Neural cell (in vitro differentiated cells): ENCODE data around the gene ACACA. TPM values are rescaled to one million over a fixed set of nuclear protein-coding genes. Genes with fewer than 3 reads are reported as not detected.

Source experiments
- H2AFZ ChIP-seq: fragments of 200-600, 300-800 bp; sonication (generic), shearing (Covaris generic); 2 replicates; pipeline ENCODE4 v1.6.0; 2014; ENCODE audit warnings: low read depth, mild to moderate bottlenecking, antibody characterized with exemption, low read length, moderate library complexity
- H3F3A ChIP-seq: fragments of 200-600 bp; shearing (Covaris generic); 2 replicates; pipeline ENCODE4 v1.6.1; 2016; ENCODE audit warnings: mild to moderate bottlenecking, moderate library complexity, mixed read lengths, antibody characterized with exemption, low read length; ENCODE audit not compliant: insufficient read depth, poor library complexity, severe bottlenecking
- H3K27ac ChIP-seq: fragments of 200-600, 300-800 bp; sonication (generic), shearing (Covaris generic); 2 replicates; pipeline ENCODE4 v1.5.1; 2014; ENCODE audit warnings: mild to moderate bottlenecking, low read length, moderate library complexity
- H3K27me3 ChIP-seq: fragments of 300-800, 200-600 bp; sonication (generic), shearing (Covaris generic); 2 replicates; pipeline ENCODE4 v1.6.0; 2014; ENCODE audit warnings: mild to moderate bottlenecking, low read depth, low read length, moderate library complexity; ENCODE audit not compliant: insufficient read depth
- H3K36me3 ChIP-seq: fragments of 300-800, 200-600 bp; sonication (generic), shearing (Covaris generic); 2 replicates; pipeline ENCODE4 v1.5.1; 2014; ENCODE audit warnings: mild to moderate bottlenecking, antibody characterized with exemption, low read length, moderate library complexity; ENCODE audit not compliant: insufficient read depth
- H3K4me2 ChIP-seq: fragments of 300-800, 200-600 bp; sonication (generic), shearing (Covaris generic); 2 replicates; pipeline ENCODE4 v1.6.0; 2014; ENCODE audit warnings: mild to moderate bottlenecking, low read length
- H3K4me3 ChIP-seq: fragments of 300-800, 200-600 bp; sonication (generic), shearing (Covaris generic); 2 replicates; pipeline ENCODE4 v1.5.1; 2014; ENCODE audit warnings: mild to moderate bottlenecking, low read length, moderate library complexity
- H3K79me2 ChIP-seq: fragments of 200-600 bp; shearing (Covaris generic); replicated peaks from 2 replicates; pipeline ENCODE4 v1.6.0; 2014; ENCODE audit warnings: mild to moderate bottlenecking, low read length, moderate library complexity; ENCODE audit not compliant: insufficient read depth
- H3K9ac ChIP-seq: fragments of 300-800, 200-600 bp; sonication (generic), shearing (Covaris generic); 2 replicates; pipeline ENCODE4 v1.6.1; 2016; ENCODE audit warnings: mild to moderate bottlenecking, low read length, mixed read lengths
- H3K9me2 ChIP-seq: fragments of 200-600 bp; shearing (Covaris generic); 2 replicates; pipeline ENCODE4 v1.6.1; 2016; ENCODE audit warnings: mild to moderate bottlenecking, low read length, mixed read lengths; ENCODE audit not compliant: insufficient read depth
- H3K9me3 ChIP-seq: fragments of 200-600, 300-800 bp; sonication (generic), shearing (Covaris generic); 2 replicates; pipeline ENCODE4 v1.6.1; 2016; ENCODE audit warnings: mild to moderate bottlenecking, mixed run types, low read length, moderate library complexity, mixed read lengths
- H4K20me1 ChIP-seq: fragments of 200-600 bp; shearing (Covaris generic); 2 replicates; pipeline ENCODE4 v1.6.1; 2016; ENCODE audit warnings: mild to moderate bottlenecking, mixed run types; ENCODE audit not compliant: insufficient read depth
- EP300 ChIP-seq: fragments of 450-650 bp; conservative IDR thresholded peaks from 2 replicates; pipeline ENCODE4 v1.6.1; 2014; ENCODE audit warnings: antibody characterized with exemption, mild to moderate bottlenecking, moderate library complexity; ENCODE audit not compliant: poor library complexity, severe bottlenecking
- EZH2 ChIP-seq: fragments of 200-600, 300-800 bp; shearing (Covaris generic), sonication (generic); IDR thresholded peaks from 2 replicates; pipeline ENCODE4 v1.6.1; 2014; ENCODE audit warnings: antibody characterized with exemption, low read length, borderline replicate concordance, mild to moderate bottlenecking; ENCODE audit not compliant: insufficient read depth, poor library complexity, severe bottlenecking
- MXI1 ChIP-seq: fragments of 450-650 bp; conservative IDR thresholded peaks from 2 replicates; pipeline ENCODE4 v1.6.1; 2014; ENCODE audit warnings: antibody characterized with exemption, mild to moderate bottlenecking; ENCODE audit not compliant: poor library complexity, severe bottlenecking
- POLR2AphosphoS5 ChIP-seq: IDR thresholded peaks from 2 replicates; pipeline ENCODE4 v1.6.1; 2012
- RAD21 ChIP-seq: fragments of 450-650 bp; conservative IDR thresholded peaks from 2 replicates; pipeline ENCODE4 v1.6.1; 2014; ENCODE audit warnings: antibody characterized with exemption, mild to moderate bottlenecking, moderate library complexity
- SMC3 ChIP-seq: fragments of 450-650 bp; conservative IDR thresholded peaks from 2 replicates; pipeline ENCODE4 v1.6.1; 2014; ENCODE audit warnings: antibody characterized with exemption, mild to moderate bottlenecking, moderate library complexity; ENCODE audit not compliant: poor library complexity
- TAF1 ChIP-seq: IDR thresholded peaks from 2 replicates; pipeline ENCODE4 v1.6.1; 2012; ENCODE audit warnings: low read depth
- polyA plus RNA-seq: library from polyadenylated mRNA; depleted of rRNA; stranded (reverse); fragments of >200 nt; gene quantifications from 2 replicates; pipeline ENCODE4 v1.2.3, GENCODE V29; 2014
- TF ChIP-seq, protein P1 (sequence below): fragments of 450-650 bp; IDR thresholded peaks from 2 replicates; pipeline ENCODE4 v1.5.1; 2014; ENCODE audit warnings: antibody characterized with exemption, mild to moderate bottlenecking, moderate library complexity; ENCODE audit not compliant: poor library complexity, severe bottlenecking
- TF ChIP-seq, protein P2 (sequence below): IDR thresholded peaks from 2 replicates; pipeline ENCODE4 v1.6.1; 2012; ENCODE audit warnings: borderline replicate concordance

ACACA gene
- polyA plus RNA-seq, 1 donor from 2014 or later, result 38.4 TPM

DNA sequence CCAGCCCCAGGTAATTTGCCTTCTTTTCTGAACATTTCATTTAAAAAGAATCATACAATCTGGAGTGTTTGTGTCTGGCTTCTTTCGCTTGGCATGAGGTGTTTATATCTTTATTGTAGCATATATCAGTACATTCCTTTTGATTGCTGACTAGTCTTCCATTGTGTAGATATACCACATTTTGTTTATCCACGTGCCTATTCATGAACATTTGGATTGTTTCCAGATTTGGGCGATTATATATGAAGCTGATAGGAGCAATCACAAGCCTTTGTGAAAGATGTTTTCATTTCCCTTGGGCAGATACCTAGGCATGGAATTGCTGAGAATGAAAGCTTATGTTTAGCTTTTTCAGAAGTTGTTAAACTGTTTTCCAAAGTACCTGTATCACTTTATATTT, 337.5 kb downstream of the ACACA start:
- H3K27ac ChIP-seq, result no peak overlapping the region
- H3K9me2 ChIP-seq, result no peaks in the 10 kb centered on the region
- no peak for TF ChIP-seq EZH2
- TF ChIP-seq RAD21, result no peak
- no peak for TF ChIP-seq TAF1
- TF ChIP-seq EP300, result no peak
- no peak for TF ChIP-seq MXI1
- TF ChIP-seq SMC3, result no peak
- TF ChIP-seq, protein P1, sequence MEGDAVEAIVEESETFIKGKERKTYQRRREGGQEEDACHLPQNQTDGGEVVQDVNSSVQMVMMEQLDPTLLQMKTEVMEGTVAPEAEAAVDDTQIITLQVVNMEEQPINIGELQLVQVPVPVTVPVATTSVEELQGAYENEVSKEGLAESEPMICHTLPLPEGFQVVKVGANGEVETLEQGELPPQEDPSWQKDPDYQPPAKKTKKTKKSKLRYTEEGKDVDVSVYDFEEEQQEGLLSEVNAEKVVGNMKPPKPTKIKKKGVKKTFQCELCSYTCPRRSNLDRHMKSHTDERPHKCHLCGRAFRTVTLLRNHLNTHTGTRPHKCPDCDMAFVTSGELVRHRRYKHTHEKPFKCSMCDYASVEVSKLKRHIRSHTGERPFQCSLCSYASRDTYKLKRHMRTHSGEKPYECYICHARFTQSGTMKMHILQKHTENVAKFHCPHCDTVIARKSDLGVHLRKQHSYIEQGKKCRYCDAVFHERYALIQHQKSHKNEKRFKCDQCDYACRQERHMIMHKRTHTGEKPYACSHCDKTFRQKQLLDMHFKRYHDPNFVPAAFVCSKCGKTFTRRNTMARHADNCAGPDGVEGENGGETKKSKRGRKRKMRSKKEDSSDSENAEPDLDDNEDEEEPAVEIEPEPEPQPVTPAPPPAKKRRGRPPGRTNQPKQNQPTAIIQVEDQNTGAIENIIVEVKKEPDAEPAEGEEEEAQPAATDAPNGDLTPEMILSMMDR, result no peak
- H3K36me3 ChIP-seq, result no peaks in the 10 kb centered on the region
- no peaks in the 10 kb centered on the region for H3K9me3 ChIP-seq
- no peak overlapping the region for H2AFZ ChIP-seq
- no peaks in the 10 kb centered on the region for H3F3A ChIP-seq
- no peaks in the 10 kb centered on the region for H3K27me3 ChIP-seq
- H3K79me2 ChIP-seq, result no peaks in the 10 kb centered on the region
- H3K4me2 ChIP-seq, result no peak overlapping the region
- H3K9ac ChIP-seq, result no peak overlapping the region
- no peak overlapping the region for H3K4me3 ChIP-seq
- H4K20me1 ChIP-seq, result no peaks in the 10 kb centered on the region

DNA sequence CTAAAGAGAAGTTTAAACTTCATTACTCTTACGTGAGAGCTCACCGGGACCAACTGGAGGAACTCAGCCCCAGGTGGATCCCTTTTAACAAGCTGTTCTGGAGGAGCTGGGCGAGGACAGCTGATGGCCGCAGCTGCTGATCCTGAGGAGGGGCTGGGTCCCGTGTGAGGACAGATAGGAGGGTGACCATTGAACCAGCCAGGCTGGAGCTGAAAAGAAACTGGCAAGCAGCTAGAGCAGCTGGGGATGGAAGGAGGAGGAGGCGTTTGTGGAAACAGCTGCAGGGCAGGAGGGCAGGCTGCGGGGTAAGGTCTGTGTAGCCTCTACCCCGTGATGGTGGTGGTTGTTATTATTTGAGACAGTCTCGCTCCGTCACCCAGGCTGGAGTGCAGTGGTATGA, 338.4 kb downstream of the ACACA start:
- Histone ChIP-seq H3K79me2 (no peaks in the 10 kb centered on the region), H3K9me2 (no peaks in the 10 kb centered on the region), H3K9me3 (no peaks in the 10 kb centered on the region), H3K27me3 (no peaks in the 10 kb centered on the region), H3K4me3 (no peak overlapping the region), H3K27ac (no peak overlapping the region), H2AFZ (no peak overlapping the region), H3K4me2 (no peak overlapping the region), H4K20me1 (no peaks in the 10 kb centered on the region), H3F3A (no peaks in the 10 kb centered on the region), H3K9ac (no peak overlapping the region), H3K36me3 (no peaks in the 10 kb centered on the region)
- TF ChIP-seq, protein P1, result no peak
- TF ChIP-seq MXI1 (no peak), EP300 (no peak), EZH2 (no peak), RAD21 (no peak), SMC3 (no peak), TAF1 (no peak), POLR2AphosphoS5 (no peak)
- TF ChIP-seq, protein P2, sequence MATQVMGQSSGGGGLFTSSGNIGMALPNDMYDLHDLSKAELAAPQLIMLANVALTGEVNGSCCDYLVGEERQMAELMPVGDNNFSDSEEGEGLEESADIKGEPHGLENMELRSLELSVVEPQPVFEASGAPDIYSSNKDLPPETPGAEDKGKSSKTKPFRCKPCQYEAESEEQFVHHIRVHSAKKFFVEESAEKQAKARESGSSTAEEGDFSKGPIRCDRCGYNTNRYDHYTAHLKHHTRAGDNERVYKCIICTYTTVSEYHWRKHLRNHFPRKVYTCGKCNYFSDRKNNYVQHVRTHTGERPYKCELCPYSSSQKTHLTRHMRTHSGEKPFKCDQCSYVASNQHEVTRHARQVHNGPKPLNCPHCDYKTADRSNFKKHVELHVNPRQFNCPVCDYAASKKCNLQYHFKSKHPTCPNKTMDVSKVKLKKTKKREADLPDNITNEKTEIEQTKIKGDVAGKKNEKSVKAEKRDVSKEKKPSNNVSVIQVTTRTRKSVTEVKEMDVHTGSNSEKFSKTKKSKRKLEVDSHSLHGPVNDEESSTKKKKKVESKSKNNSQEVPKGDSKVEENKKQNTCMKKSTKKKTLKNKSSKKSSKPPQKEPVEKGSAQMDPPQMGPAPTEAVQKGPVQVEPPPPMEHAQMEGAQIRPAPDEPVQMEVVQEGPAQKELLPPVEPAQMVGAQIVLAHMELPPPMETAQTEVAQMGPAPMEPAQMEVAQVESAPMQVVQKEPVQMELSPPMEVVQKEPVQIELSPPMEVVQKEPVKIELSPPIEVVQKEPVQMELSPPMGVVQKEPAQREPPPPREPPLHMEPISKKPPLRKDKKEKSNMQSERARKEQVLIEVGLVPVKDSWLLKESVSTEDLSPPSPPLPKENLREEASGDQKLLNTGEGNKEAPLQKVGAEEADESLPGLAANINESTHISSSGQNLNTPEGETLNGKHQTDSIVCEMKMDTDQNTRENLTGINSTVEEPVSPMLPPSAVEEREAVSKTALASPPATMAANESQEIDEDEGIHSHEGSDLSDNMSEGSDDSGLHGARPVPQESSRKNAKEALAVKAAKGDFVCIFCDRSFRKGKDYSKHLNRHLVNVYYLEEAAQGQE, result no peak
